ENCODE data around the gene PPP1R12C. TPM values are rescaled to one million over a fixed set of nuclear protein-coding genes. Genes with fewer than 3 reads are reported as not detected.

Gene PPP1R12C
- total RNA-seq, 2 donors from 2014 or later: 81.2 to 135 TPM

DNA sequence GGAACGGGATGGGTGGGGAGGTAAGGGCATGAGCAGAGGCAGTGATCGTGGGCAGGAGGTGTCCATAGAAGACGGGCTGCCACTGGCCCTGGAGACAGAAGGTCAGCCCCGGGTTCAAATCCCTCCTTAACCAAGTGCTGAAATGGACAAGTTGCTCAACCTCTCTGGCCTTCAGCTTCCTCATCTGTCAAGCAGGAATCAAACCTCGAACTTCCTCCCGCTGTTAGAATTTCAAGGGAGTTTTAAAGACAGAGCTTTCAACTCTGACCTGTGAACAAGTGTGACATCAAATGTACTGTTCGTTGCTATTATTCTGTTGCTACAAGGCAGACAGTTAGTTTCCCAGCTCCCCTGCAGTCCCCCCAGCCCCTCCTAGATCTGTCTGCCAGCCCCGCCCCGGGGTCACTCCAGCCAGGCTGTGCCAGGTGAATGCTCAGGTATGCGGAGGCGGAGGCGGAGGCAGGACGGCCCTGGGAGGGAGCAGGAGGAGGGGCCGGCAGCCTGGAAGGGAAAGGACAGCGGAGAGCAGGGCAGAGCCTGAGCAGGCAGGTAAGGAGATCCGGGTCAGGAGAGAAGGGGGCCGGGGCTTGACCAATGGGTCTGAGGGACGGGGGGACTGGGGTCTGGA lies 42.0 kb downstream of the PPP1R12C start, which contains the start of gene EPS8L1:
TSS of gene EPS8L1 (plus strand) at position 499 of the 628 bp plus-strand sequence. CDS start 576 bp downstream, outside the sequence.
- TF ChIP-seq, protein P1, sequence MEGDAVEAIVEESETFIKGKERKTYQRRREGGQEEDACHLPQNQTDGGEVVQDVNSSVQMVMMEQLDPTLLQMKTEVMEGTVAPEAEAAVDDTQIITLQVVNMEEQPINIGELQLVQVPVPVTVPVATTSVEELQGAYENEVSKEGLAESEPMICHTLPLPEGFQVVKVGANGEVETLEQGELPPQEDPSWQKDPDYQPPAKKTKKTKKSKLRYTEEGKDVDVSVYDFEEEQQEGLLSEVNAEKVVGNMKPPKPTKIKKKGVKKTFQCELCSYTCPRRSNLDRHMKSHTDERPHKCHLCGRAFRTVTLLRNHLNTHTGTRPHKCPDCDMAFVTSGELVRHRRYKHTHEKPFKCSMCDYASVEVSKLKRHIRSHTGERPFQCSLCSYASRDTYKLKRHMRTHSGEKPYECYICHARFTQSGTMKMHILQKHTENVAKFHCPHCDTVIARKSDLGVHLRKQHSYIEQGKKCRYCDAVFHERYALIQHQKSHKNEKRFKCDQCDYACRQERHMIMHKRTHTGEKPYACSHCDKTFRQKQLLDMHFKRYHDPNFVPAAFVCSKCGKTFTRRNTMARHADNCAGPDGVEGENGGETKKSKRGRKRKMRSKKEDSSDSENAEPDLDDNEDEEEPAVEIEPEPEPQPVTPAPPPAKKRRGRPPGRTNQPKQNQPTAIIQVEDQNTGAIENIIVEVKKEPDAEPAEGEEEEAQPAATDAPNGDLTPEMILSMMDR (IDR thresholded peaks at IDR 0.05): no peak
- peak; percentile 15 to 75 (median 72) for TF ChIP-seq POLR2A (IDR thresholded peaks at IDR 0.05)
- DNase-seq (peak; percentile 64 to 80 (median 78)), ATAC-seq (peak; percentile 87)
- no peaks in the 10 kb centered on the region for H3K36me3 ChIP-seq (replicated peaks in 1 of 2; ENCODE audit: insufficient read depth in 1 of 2, low read depth in 2 of 2)
- H3K4me3 ChIP-seq: no peak within 1 kb of the TSS
- peaks cover 21% of the 10 kb centered on the region for H3K4me1 ChIP-seq
- peak within 1 kb of the TSS; percentile 57 to 74 (median 70) for H3K27ac ChIP-seq
- no peaks in the 10 kb centered on the region for H3K9me3 ChIP-seq
- intact Hi-C loops (cut with DNase I): no loop called here
- peaks cover 0 to 5% of the 10 kb centered on the region in 2 donors for H3K27me3 ChIP-seq
- 16 to 29% methylated on average over 14 to 18 of the region's 18 CpGs for WGBS, 2 donors

DNA sequence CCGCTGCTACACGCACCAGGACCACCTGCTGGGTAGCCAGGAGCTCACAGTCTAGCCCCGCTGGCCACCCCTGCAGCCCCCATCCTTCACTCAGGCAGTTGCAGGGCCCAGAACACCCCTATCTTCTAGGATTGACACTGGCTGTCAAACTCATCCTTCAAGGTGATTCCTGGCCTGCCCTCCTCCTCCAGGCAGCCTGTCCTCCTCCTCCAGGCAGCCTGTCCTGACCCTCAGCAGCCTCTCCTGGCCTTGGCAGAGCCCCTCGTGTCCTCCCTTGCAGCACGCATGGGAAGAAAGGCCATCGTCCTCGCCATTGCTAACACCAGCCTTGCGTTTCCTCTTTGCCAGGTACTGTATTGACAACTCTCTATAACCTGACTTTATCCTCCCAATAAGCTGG lies 45.5 kb downstream of the PPP1R12C start:
- TF ChIP-seq, protein P1 (IDR thresholded peaks at IDR 0.05): no peak
- TF ChIP-seq POLR2A (IDR thresholded peaks at IDR 0.05): no peak
- Histone ChIP-seq H3K27me3 (no peaks in the 10 kb centered on the region), H3K27ac (no peak overlapping the region), H3K9me3 (no peaks in the 10 kb centered on the region), H3K4me1 (peaks cover 24% of the 10 kb centered on the region), H3K4me3 (no peak overlapping the region), H3K36me3 (replicated peaks in 1 of 2; ENCODE audit: insufficient read depth in 1 of 2, low read depth in 2 of 2) (no peaks in the 10 kb centered on the region)
- DNase-seq (no peak), ATAC-seq (no peak)
- WGBS, 2 donors: 57 to 60% methylated on average over 7 to 8 of the region's 8 CpGs
- intact Hi-C loops (cut with DNase I): no loop called here

DNA sequence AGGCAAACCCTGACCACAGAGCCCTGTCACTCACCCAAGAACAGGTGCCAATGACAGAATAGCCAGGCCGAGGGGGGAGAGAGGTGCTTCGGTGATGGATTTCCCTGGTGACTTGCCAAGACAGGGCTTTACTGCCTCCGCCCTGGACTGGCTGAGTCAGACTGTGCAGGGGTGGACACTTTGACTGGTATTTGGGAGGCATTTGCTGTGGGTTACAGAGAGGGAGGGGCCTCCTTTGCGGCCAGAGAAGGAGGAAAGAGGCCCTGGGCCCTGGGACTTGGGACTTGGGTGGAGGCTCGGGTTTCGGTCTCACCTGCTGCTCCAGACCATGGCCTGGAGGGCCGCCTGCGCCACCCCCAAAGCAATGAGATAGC lies 46.3 kb downstream of the PPP1R12C start:
- H3K27ac ChIP-seq: no peak overlapping the region
- H3K27me3 ChIP-seq: no peaks in the 10 kb centered on the region
- DNase-seq: peak in 3 of 4 donors; percentile 26 to 62 (median 51)
- intact Hi-C loops (cut with DNase I): no loop called here
- no peaks in the 10 kb centered on the region for H3K36me3 ChIP-seq (replicated peaks in 1 of 2; ENCODE audit: insufficient read depth in 1 of 2, low read depth in 2 of 2)
- TF ChIP-seq, protein P1 (IDR thresholded peaks at IDR 0.05): no peak
- TF ChIP-seq POLR2A (IDR thresholded peaks at IDR 0.05): no peak
- H3K4me1 ChIP-seq: peaks cover 18% of the 10 kb centered on the region
- WGBS, 2 donors: 43 to 44% methylated on average over 8 of the region's 8 CpGs
- no peak for ATAC-seq
- no peaks in the 10 kb centered on the region for H3K9me3 ChIP-seq
- H3K4me3 ChIP-seq: no peak overlapping the region

DNA sequence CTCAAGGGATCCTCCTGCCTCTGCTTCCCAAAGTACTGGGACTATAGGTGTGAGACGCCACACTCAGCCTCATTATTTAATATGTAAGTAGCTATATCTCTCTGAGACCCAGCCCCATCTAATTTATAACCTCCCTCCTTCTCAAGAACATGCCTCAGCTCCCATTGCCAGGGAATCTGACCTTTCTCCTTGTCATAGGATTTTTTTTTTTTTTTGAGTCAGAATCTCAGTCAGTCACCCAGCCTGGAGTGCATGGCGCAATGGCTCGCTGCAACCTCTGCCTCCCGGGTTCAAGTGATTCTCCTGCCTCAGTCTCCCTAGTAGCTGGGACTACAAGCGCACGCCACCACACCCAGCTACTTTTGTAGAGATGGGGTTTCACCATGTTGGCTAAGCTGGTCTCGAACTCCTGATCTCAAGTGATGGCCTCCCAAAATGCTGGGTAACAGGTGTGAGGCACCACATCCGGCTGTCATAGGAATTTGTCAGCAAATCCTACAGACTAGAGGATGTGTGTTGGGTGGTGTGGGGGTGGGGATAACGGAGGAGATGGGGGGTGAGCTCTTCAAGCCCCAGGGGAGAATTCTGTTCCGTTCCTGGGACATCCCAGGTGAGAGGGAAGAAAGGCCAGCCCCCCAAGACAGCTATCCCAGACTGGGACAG lies 46.8 kb downstream of the PPP1R12C start:
- Histone ChIP-seq H3K27ac (no peak overlapping the region), H3K4me1 (peaks cover 18% of the 10 kb centered on the region), H3K36me3 (replicated peaks in 1 of 2; ENCODE audit: insufficient read depth in 1 of 2, low read depth in 2 of 2) (no peaks in the 10 kb centered on the region), H3K9me3 (no peaks in the 10 kb centered on the region), H3K27me3 (no peaks in the 10 kb centered on the region), H3K4me3 (no peak overlapping the region)
- ATAC-seq (no peak), DNase-seq (no peak)
- intact Hi-C loops (cut with DNase I): no loop called here
- TF ChIP-seq POLR2A (IDR thresholded peaks at IDR 0.05): no peak
- TF ChIP-seq, protein P1 (IDR thresholded peaks at IDR 0.05): no peak
- 62 to 74% methylated on average over 9 to 10 of the region's 10 CpGs for WGBS, 2 donors

Data from body of pancreas (tissue), 4 donors.